ENCODE results near the gene TBCD.
"Not testable (repeated sequence)": the region's sequence is repeated elsewhere in the genome, so short reads cannot be mapped to it uniquely, and the experiment has no call there.

Gene TBCD

GRCh38 chr17:82767041-82767754 lies 15.3 kb downstream of the TBCD start:
- DNase-seq, result peak; percentile 46

GRCh38 chr17:82769041-82769440 lies 17.2 kb downstream of the TBCD start:
- DNase-seq, result no peak

DNA sequence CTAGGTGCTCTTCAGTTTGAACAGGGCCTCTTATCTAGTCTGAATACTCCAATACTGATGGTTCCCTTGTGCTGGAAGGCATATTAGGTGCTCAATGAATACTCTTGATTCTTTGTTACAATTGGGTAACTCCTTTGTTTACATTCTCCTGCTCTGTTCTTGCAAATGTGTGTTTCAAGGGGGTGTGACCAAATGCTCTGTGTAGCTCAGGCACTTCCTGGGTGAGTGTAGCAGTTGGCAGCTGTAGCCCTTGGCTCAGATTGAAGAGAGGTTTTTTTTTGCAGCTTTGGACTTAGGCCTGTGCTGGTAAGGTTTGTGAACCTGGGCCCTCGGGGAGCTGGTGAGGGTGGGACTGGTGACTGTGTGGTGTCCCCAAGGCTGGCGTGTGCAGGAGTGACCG lies 20.2 kb downstream of the TBCD start:
- DNase-seq, result peak; percentile 58

DNA sequence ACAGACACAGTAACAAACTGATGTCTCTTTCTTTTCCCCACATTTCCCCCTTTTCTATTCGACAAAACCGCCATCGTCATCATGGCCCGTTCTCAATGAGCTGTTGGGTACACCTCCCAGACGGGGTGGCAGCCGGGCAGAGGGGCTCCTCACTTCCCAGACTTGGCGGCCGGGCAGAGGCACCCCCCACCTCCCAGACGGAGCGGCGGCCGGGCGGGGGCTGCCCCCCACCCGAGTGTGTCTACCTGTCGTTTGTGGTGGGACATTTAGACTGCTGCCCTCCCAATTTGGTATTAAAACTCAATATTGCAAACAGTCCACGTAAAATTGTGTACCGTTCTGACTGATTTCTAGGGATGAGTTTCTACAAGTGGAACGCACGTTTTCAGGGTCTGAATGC lies 22.6 kb downstream of the TBCD start:
- DNase-seq, result not testable (repeated sequence)

- DNase-seq, result peak; percentile 20
Observed at GRCh38 chr17:82775001-82775823, 23.3 kb downstream of the TBCD start.

DNA sequence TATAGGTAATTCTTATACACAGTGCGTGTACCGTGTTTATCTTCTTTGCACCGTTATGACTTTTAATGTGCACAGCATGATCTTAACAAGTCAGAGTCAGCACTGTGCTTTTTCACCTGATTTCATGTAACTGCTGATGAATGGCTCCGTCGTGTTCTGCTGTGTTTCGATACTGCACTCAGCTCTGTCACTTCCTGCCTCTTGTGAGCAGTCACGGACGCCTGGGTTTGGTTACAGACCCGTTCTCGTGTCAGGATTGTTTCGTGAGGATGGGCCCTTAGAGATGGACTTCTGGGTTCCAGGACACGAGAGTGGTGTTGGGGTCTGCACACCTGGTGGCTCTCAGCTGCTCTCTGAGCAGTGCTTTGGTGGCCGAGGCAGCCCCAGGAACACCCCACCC lies 24.6 kb downstream of the TBCD start:
- DNase-seq, result no peak

DNA sequence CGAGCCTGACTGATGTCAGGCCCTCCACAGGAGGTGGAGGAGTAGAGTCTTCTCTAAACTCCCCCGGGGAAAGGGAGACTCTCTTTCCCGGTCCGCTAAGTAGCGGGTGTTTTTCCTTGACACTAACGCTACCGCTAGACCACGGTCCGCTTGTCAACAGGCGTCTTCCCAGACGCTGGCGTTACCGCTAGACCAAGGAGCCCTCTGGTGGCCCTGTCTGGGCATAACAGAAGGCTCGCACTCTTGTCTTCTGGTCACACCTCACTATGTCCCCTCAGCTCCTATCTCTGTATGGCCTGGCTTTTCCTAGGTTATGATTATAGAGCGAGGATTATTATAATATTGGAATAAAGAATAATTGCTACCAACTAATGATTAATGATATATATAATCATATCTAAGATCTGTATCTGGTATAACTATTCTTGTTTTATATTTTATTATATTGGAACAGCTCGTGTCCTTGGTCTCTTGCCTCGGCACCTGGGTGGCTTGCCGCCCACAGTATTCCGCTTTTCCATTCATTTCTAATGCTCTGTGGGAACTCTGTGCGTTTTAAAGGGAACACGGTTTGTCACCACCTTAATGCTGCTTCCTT lies 26.0 kb downstream of the TBCD start:
- not testable (repeated sequence) for DNase-seq

- no peak for DNase-seq
Observed at GRCh38 chr17:82779541-82779940, 27.7 kb downstream of the TBCD start.

DNA sequence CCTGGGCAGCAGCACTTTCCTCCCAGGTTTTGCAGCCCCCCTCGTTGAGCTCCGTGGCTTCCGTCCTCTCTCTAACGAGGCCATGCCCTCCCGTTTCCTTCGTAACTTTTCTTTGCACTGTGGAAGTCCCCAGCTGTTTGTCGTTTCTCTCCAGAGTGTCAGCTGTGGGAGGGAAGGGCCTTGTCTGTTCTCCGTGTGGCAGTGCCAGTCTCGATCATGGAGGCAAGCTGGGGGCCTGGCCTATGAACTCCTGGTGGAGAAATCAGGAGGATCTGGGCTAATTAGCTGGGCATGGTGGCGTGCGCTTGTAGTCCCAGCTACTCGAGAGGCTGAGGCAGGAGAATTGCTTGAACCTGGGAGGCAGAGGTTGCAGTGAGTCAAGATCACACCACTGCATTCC lies 28.3 kb downstream of the TBCD start:
- no peak for DNase-seq

DNA sequence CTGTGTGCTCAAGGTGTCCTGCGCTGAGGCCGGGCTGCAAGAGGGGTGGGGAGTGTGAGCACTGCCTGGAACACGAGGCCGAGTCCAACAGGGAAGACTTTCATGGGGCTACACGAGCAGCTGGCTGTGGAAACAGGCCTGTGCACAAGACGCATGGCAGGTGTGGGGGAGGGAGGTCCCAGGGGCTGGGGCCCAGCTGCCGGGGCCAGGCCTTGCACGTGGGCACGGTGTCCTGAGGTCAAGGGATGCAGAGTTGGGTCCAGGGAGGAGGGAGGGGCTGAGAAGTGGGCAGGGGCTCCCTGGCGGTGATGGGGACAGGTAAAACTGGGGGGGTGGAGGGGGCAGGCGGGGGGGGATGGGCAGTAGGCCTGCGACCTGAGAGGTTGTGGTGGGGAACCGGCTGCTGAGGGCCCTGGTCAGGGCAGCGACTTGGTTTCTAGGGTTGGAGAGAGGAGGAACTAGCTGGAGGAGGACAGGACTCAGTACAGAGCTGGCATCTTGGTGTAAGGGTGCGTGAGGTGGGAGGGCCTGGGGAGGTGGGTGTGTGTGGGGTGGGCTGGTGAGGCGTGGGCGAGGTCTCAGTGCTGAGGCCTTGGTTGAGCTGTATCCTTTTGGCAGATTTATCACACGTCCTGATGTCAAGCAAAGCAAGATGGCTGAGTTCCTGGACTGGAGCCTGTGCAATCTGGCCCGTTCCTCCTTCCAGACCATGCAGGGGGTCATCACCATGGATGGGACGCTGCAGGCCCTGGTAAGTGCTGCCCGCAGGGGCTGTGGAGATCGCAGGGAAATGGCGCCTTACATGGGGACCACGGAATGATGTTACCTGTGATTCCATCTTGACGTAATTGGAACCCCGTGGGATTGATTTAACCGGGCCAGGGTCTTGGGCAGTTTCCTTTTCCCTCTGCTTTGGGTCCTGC lies 29.4 kb downstream of the TBCD start:
- no peak for DNase-seq

DNA sequence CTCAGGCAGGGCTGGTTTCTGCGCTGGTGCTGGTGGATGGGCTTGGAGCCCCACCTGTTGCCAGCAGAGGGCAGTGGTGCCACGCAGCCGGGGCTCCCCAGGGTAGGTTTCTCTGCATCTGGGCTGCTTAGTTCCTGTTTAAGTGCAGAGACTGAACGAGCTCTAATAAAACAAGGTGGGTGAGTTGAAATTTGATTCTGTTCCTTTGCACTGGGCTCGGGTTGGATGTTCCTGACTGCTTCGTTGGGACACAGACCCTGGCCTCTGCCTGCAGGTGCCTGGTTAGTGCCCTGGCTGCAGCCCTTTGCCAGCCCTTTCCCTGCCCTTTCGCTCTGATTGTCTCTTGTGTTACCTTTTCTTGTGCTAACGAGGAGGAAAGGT lies 30.0 kb downstream of the TBCD start:
- DNase-seq, result peak; percentile 69

GRCh38 chr17:82782657-82783207 lies 30.9 kb downstream of the TBCD start:
- DNase-seq, result no peak

- no peak for DNase-seq
Observed at GRCh38 chr17:82783498-82783897, 31.6 kb downstream of the TBCD start.

DNA sequence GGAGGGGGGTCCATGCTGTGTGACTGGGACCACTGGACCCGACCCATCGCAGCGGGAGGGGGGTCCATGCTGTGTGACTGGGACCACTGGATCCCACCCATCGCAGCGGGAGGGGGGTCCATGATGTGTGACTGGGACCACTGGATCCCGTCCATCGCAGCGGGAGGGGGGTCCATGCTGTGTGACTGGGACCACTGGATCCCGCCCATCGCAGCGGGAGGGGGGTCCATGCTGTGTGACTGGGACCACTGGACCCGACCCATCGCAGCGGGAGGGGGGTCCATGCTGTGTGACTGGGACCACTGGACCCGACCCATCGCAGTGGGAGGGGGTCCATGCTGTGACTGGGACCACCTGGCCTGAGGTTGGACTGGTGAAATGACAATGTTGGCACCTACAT lies 33.7 kb downstream of the TBCD start:
- not testable (repeated sequence) for DNase-seq

GRCh38 chr17:82786427-82786826 lies 34.6 kb downstream of the TBCD start:
- no peak for DNase-seq

DNA sequence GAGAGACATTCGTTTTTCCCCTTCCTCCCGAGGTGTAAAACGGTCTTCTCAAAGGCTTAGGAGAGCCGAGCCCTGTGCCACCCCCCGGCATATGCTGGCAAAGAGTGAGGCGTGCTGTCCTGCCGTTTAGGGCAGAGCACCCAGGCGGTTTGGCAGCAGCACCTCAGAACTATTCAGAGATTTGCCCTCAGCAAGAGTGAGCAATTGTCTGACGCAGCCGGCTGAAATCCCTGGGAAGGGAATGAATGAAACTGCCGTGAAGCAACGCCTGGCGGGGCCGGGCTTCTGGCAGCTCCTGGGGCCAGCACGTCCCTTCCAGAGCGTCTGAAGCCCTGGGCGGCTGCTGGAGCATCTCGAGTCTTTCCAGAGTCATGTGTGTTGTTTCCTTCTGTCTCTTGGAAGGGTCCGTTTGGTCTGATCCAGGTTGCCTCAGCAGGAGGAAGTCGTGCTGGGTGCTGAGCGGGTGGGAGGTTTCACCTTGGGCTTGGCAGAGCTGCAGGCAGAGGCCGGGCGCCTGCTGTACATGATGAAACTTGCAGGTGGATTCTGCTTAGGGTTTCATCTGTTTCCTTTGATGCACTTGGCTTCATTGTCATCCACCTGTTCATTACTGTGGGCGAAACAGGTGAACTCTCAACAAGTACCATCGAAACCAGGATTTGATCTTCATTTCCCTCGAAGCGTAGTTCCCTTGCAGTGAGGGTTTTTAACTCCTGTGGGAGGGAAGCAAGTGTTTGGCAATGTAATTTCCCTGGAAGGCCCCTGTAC lies 35.4 kb downstream of the TBCD start:
- DNase-seq, result no peak

DNA sequence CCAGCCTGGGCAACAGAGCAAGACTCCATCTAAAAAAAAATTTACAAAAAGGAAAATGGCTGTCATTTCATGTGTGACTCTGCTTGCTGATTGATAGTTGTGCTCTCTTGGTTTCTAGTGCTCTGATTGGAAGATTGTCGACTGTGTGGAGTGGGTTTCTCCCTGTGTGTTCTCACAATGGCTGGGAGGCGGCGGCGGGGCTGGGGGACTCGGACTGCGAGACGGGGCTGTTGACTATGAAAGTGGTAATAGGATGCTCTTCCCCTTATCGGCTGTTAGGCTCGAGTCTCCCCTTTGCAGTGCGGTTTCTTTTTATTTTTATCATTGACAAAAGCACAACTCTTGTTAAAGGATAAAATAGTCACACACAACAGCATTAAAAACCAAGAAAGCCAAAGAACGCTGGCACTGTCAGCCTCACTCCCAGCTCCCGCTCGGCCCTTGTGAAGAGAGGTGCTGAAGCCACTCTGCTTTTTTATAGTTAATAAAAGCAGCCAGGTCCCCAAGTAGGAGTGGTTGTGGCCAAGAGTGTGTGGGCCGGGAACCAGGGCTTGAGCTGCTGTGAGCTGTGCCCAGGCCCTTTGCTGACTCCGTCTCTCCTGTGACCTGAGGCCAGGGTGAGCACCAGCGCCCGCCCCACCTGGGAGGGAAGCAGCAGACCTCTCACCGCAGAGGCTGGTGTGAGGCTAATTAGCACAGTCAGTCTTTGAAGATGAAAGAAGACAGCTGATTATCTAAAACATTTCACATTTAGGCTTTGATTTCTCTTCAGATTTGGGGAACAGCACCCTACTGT lies 36.5 kb downstream of the TBCD start:
- DNase-seq, result no peak

DNA sequence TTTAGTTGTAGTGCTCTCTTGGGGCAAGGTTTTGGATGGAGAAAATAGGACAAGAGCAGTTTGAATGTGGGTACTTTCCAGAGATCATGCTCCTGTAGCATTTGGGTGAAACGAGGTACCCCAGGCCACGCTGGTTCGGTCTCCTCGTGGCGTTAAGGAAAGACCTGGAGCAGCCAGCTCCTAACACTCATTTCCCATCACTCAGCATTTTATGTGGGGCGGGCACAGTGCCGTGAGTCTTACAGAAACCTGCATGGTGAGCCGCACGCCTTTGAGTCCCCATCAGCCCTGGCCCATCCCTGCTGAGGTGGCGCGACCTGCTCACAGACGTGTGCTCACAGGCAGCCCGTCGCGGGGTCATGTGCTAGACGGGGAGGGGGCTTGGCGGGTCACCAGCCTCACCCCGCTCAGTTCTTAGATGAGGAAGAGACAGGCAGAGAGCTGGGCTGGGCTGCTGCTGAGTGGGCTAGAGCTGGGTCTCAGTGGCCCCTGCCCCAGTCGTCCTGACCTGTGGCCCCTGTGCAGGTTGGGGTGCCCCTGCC lies 37.3 kb downstream of the TBCD start:
- DNase-seq, result no peak

DNA sequence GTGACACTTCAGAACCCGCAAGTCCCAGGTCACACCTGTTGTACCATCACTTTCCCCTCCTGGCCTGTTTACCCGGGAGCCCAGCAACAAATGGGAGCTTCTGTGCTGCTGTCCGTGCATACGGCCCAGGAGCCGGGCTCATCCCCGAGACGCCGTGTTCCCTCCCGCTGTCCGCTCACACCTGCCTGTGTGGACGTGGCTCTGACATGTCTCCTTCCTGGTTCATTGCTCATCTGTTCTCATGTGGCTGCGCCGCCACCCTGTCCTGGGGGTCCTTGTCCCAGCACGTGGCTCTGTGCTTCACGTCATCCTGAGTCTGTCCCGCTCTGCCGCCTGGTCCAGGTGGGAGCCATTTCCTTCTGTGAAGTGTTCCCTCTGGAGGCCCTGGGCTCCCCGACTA lies 37.9 kb downstream of the TBCD start:
- DNase-seq, result no peak

GRCh38 chr17:82790391-82790790 lies 38.5 kb downstream of the TBCD start:
- no peak for DNase-seq

DNA sequence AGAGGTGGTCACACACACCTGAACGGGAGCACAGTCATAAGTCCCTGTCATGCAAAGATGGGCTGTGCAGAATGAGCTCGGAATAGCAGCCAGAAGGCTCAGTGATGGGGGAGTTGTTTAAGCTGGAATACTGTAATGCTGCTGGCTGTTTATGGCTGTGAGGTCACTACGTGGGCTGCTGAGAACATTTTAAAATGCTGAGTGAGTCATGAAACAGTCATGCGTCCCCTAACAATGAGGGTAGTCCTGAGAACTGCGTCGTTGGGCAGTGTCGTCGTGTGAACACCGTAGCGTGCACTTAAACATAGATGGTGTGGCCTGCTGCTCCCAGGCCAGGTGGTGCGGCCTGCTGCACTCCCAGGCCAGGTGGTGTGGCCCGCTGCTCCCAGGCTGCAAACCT lies 39.7 kb downstream of the TBCD start:
- peak; percentile 90 for DNase-seq

All from EL (cell line).